ENCODE measurements around the gene ISCA2.
A peak's percentile ranks its signal among the peaks of the same experiment; 100 is the strongest.
"Not testable (repeated sequence)": the region's sequence is repeated elsewhere in the genome, so short reads cannot be mapped to it uniquely, and the experiment has no call there.

ISCA2 gene, protein sequence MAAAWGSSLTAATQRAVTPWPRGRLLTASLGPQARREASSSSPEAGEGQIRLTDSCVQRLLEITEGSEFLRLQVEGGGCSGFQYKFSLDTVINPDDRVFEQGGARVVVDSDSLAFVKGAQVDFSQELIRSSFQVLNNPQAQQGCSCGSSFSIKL

DNA sequence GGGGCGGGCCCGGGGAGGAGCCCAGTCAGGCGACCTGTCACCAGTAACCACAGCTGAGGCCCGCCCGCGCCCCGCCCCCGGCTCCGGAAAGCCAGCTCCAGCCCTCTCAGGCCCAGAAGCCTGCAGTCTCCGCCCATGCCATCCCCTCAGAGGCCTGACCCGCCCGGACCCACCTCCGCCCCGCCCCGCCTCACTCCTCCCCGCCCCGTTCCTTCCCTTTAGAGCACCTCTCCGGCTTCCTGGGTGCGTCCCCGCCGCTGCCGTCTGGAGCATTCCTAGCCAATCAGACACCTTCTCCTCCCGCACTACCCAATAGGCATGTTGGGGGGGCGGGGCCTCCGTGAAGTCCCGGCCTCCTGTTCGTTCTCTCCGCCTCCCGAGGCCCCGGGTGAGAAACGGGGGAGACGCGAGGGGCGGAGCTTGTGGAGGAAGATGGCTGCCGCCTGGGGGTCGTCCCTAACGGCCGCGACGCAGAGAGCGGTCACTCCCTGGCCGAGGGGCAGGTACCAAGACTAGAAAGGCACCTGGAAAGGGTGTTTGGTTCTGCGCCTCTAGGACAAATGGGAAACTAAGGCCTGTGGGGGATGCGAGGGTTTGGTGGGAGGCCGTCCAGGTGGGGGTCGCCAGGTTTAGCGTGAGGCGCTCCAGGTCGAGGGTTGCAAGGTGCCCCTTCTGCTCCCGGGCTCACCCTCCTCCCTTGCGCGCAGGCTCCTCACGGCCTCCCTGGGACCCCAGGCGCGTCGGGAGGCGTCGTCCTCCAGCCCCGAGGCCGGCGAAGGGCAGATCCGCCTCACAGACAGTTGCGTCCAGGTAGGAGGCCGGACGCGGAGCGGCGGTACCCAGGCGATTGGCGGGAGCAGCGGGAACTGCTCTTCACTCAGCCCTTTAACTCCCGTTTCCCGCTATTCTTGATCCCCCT, at the start of gene ISCA2:
Gene ISCA2 (plus strand): TSS at position 423 of the 919 bp plus-strand sequence. CDS start 10 bp downstream, at position 433.
- peaks cover 11% of the 10 kb centered on the region for H3K4me1 ChIP-seq (ENCODE audit: control insufficient read depth, insufficient read depth, low read length)
- peak within 1 kb of the TSS; percentile 69; the same call in 1 of the 2 replicates for H3K27ac ChIP-seq (ENCODE audit: low read depth, low read length)
- H3K27me3 ChIP-seq (ENCODE audit: control insufficient read depth, insufficient read depth, low read length) = no peaks in the 10 kb centered on the region
- H3K9ac ChIP-seq (ENCODE audit: low read length) = peak within 1 kb of the TSS; percentile 89
- peak within 1 kb of the TSS; percentile 95 for H3K4me3 ChIP-seq (ENCODE audit: low read depth, low read length)
- H3K36me3 ChIP-seq (ENCODE audit: control insufficient read depth, insufficient read depth, low read length) = peaks cover 16% of the 10 kb centered on the region
- no peaks in the 10 kb centered on the region for H3K9me3 ChIP-seq (ENCODE audit: control insufficient read depth, insufficient read depth, low read depth, low read length)

DNA sequence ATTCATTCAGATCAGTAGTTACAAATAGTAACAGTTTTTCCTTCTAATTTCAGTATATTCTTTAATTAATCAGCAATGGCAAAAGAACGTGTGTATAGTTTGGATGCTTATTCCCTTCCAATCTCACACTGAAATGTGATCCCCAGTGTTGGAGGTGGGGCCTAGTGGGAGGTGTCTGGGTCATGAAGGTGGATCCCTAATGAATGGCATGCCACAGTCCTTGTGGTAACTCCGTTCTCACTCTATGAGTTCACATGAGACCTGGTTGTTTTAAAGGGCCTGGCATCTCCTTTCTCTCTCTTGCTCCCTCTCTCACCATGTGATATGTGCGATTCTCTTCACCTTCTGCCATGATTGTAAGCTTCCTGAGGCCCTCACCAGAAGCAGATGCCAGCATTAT, 48.7 kb upstream of the ISCA2 start:
- H3K27me3 ChIP-seq (ENCODE audit: control insufficient read depth, insufficient read depth, low read length) = no peaks in the 10 kb centered on the region
- H3K9ac ChIP-seq (ENCODE audit: low read length) = no peak overlapping the region
- H3K36me3 ChIP-seq (ENCODE audit: control insufficient read depth, insufficient read depth, low read length) = no peaks in the 10 kb centered on the region
- H3K9me3 ChIP-seq (ENCODE audit: control insufficient read depth, insufficient read depth, low read depth, low read length) = no peaks in the 10 kb centered on the region
- H3K27ac ChIP-seq (ENCODE audit: low read depth, low read length) = no peak overlapping the region
- no peak overlapping the region for H3K4me3 ChIP-seq (ENCODE audit: low read depth, low read length)
- H3K4me1 ChIP-seq (ENCODE audit: control insufficient read depth, insufficient read depth, low read length) = 0 out of 2 replicates have a peak, but pooled peaks cover 4% of the 10 kb centered on the region

DNA sequence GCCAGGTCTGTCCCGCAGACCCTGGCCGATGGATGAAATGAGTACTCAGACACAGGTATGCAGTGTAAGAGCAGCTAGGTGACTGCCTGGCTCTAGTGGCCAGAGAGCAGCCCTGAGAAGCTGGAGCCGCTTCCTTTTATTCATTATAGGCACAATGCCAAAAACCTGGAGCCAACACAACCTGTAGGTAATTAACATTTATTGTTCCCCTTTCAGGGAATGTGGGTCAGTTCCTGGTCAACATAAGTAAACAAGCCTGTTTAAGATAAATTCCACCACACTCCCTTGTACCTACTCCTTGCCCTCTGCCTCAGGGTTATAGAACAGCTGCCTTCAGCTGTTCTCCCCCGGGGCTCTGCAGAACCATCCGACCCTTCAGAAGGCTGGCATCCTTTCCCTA, 39.2 kb upstream of the ISCA2 start:
- not testable (repeated sequence) for H3K4me1 ChIP-seq (ENCODE audit: control insufficient read depth, insufficient read depth, low read length); H3K27me3 ChIP-seq (ENCODE audit: control insufficient read depth, insufficient read depth, low read length); H3K27ac ChIP-seq (ENCODE audit: low read depth, low read length)

DNA sequence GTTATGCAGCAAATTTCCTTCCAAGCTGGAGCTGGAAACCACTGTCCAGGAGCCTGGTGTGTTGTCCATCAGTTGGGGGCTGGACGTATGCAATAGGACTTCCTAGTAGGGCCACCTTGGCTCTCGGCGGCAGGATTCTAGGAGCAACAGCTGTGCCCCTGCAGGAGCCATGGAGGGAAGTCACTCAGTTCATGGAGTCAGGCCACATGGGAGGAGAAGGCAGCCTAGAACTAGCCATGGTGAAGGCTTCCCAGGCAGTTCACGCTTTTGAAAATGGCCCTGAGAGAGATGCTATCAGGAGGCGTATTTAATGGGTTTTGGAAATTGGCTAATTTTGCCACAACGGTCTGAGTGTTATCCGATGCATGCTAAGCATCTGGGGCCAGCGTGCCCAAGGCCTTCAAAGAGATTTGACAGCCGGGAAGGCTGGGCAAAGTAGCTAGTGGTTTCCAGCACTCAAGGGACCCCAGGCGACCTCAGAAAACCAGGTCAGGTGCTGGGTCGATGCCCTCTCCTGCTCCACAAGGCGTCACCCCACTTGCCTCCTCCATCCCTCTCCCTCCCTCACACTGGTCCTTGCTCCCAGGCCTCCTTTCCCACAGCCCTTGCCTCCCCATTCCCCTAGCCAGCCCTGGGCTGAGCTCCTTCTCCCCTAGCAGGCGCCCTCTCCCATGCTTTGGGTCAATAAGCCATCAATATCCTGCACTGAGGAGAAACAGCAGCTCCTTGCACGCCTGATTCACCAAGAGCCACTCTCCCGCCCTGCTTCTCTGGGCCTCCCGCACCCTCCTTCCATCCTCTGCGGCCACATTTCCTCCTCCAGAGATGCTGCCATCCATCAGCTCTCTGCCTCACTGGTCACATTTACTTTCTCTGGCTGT, 36.6 kb upstream of the ISCA2 start:
- peaks cover 16% of the 10 kb centered on the region for H3K9me3 ChIP-seq (ENCODE audit: control insufficient read depth, insufficient read depth, low read depth, low read length)
- H3K9ac ChIP-seq (ENCODE audit: low read length) = no peak overlapping the region
- H3K4me1 ChIP-seq (ENCODE audit: control insufficient read depth, insufficient read depth, low read length) = no peaks in the 10 kb centered on the region
- no peaks in the 10 kb centered on the region for H3K36me3 ChIP-seq (ENCODE audit: control insufficient read depth, insufficient read depth, low read length)
- no peaks in the 10 kb centered on the region for H3K27me3 ChIP-seq (ENCODE audit: control insufficient read depth, insufficient read depth, low read length)
- no peak overlapping the region for H3K27ac ChIP-seq (ENCODE audit: low read depth, low read length)
- no peak overlapping the region for H3K4me3 ChIP-seq (ENCODE audit: low read depth, low read length)

More for the DNA sequence above, 39.2 kb upstream of the ISCA2 start:
- not testable (repeated sequence) for H3K4me3 ChIP-seq (ENCODE audit: low read depth, low read length); H3K9ac ChIP-seq (ENCODE audit: low read length); H3K36me3 ChIP-seq (ENCODE audit: control insufficient read depth, insufficient read depth, low read length)
- peaks cover 16% of the 10 kb centered on the region for H3K9me3 ChIP-seq (ENCODE audit: control insufficient read depth, insufficient read depth, low read depth, low read length)

DNA sequence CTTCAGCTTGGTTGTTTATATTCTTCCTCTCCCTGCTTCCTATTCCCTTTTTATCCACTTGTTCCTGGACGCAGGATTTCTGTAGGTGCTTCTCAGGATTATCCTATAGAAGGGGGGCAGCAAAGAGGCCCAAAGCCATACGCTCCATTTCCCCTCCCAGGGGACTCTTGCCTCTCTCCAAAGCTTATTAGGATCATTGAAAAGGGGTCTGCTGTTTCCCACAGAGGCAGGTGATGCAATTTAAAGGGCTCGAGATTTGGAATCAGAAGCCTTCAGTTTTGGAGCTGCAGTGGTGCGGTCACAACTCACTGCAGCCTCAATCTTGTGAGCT, 36.0 kb upstream of the ISCA2 start:
- H3K4me3 ChIP-seq (ENCODE audit: low read depth, low read length) = no peak overlapping the region
- peaks cover 16% of the 10 kb centered on the region for H3K9me3 ChIP-seq (ENCODE audit: control insufficient read depth, insufficient read depth, low read depth, low read length)
- H3K36me3 ChIP-seq (ENCODE audit: control insufficient read depth, insufficient read depth, low read length) = no peaks in the 10 kb centered on the region
- no peak overlapping the region for H3K27ac ChIP-seq (ENCODE audit: low read depth, low read length)
- no peak overlapping the region for H3K9ac ChIP-seq (ENCODE audit: low read length)
- no peaks in the 10 kb centered on the region for H3K27me3 ChIP-seq (ENCODE audit: control insufficient read depth, insufficient read depth, low read length)
- no peaks in the 10 kb centered on the region for H3K4me1 ChIP-seq (ENCODE audit: control insufficient read depth, insufficient read depth, low read length)

DNA sequence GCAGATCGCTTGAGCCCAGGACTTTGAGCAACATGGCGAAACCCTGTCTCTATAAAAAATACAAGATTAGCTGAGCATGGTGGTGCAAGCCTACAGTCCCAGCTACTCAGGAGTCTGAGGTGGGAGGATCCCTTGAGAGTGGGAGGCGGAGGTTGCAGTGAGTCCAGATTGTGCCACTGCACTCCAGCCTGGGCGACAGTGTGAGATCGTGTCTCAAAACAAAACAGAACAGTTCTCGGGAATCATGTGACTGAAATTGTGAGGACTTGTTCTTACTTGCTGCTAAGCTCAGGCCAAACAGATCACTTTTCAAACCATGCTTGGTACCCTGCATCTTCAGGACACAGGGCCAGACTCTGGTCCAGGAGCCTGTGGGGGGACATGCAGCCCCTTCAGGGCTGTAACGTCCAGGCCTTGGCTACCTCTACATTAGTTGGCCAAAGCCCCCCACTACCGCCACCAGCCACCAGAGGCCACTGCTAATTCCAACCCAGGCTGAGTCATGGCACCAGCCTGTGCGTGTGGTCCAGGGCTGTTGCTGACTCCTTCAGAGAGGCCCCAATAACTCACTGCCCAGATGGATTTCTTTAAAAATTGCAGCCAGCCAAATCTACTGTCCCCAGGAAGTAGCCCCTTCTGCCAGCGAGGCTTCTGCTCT, 34.1 kb upstream of the ISCA2 start:
- Histone ChIP-seq H3K4me1 (ENCODE audit: control insufficient read depth, insufficient read depth, low read length) (no peaks in the 10 kb centered on the region), H3K36me3 (ENCODE audit: control insufficient read depth, insufficient read depth, low read length) (no peaks in the 10 kb centered on the region), H3K27ac (ENCODE audit: low read depth, low read length) (no peak overlapping the region), H3K9me3 (ENCODE audit: control insufficient read depth, insufficient read depth, low read depth, low read length) (peaks cover 8% of the 10 kb centered on the region), H3K9ac (ENCODE audit: low read length) (no peak overlapping the region), H3K27me3 (ENCODE audit: control insufficient read depth, insufficient read depth, low read length) (no peaks in the 10 kb centered on the region), H3K4me3 (ENCODE audit: low read depth, low read length) (no peak overlapping the region)

DNA sequence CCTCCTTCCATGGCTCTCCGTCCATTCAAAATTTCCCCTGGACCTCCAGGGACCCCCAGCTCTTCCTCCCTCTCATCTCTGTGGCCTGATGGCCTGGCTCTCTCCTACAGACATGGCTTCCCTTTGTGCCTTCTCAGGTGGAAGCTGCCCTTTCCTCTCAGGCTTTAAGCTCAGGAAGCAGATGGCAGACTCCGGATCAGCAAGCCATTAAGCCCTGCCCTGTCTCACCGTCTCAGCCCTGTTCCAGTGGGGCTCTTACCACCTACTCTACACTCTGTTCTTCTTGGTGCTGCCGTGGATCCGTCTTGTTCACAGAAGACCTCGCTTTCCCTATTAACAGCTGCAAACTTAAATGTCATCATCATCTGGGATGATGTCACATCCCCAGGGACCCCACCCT, 33.6 kb upstream of the ISCA2 start:
- Histone ChIP-seq H3K27ac (ENCODE audit: low read depth, low read length) (no peak overlapping the region), H3K36me3 (ENCODE audit: control insufficient read depth, insufficient read depth, low read length) (no peaks in the 10 kb centered on the region), H3K4me1 (ENCODE audit: control insufficient read depth, insufficient read depth, low read length) (no peaks in the 10 kb centered on the region), H3K9ac (ENCODE audit: low read length) (no peak overlapping the region), H3K27me3 (ENCODE audit: control insufficient read depth, insufficient read depth, low read length) (no peaks in the 10 kb centered on the region), H3K4me3 (ENCODE audit: low read depth, low read length) (no peak overlapping the region), H3K9me3 (ENCODE audit: control insufficient read depth, insufficient read depth, low read depth, low read length) (0 out of 2 replicates have a peak, but pooled peaks cover 2% of the 10 kb centered on the region)

DNA sequence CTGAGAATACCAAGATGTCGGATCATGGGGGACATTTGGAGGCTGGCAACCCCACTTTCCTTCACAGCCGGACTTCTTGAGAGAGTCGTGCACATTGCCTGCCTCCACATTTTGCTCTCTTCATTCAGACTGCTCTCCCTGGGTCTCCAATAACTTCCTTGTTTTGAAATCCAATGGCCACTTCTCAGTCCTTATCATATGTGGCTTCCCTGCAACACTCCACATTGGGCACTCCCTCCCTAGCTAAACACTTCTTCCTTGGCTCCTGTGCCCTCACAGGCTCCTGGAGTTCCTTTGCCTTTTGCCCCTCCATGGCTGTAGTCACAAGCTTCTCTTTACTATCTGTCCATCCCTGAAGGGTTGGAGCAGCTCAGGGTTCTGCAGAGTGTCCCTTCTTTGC, 30.6 kb upstream of the ISCA2 start:
- no peaks in the 10 kb centered on the region for H3K4me1 ChIP-seq (ENCODE audit: control insufficient read depth, insufficient read depth, low read length)
- no peaks in the 10 kb centered on the region for H3K36me3 ChIP-seq (ENCODE audit: control insufficient read depth, insufficient read depth, low read length)
- H3K4me3 ChIP-seq (ENCODE audit: low read depth, low read length) = no peak overlapping the region
- no peaks in the 10 kb centered on the region for H3K27me3 ChIP-seq (ENCODE audit: control insufficient read depth, insufficient read depth, low read length)
- H3K9ac ChIP-seq (ENCODE audit: low read length) = no peak overlapping the region
- H3K27ac ChIP-seq (ENCODE audit: low read depth, low read length) = no peak overlapping the region
- no peaks in the 10 kb centered on the region for H3K9me3 ChIP-seq (ENCODE audit: control insufficient read depth, insufficient read depth, low read depth, low read length)

DNA sequence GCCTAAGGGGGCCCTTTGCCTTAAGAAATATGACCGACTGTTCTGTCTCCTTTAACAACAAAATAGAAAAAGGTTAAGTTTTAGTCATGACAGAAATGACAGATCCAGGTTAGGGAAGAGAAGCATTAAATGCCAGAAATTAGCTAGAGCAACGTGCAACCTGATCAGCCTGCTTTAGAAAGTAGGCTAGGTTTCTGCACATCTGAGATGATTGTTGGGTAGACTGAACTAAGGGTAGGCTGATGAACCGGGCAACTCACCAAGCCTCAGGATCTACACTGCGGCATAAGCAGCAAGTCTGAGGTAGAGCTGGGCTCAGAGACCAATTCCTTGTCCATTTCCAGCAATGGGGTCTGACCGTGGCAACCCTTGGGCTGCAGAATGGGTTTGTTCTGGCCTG, 29.9 kb upstream of the ISCA2 start:
- Histone ChIP-seq H3K27ac (ENCODE audit: low read depth, low read length) (no peak overlapping the region), H3K27me3 (ENCODE audit: control insufficient read depth, insufficient read depth, low read length) (no peaks in the 10 kb centered on the region), H3K4me1 (ENCODE audit: control insufficient read depth, insufficient read depth, low read length) (no peaks in the 10 kb centered on the region), H3K36me3 (ENCODE audit: control insufficient read depth, insufficient read depth, low read length) (no peaks in the 10 kb centered on the region), H3K4me3 (ENCODE audit: low read depth, low read length) (no peak overlapping the region), H3K9ac (ENCODE audit: low read length) (no peak overlapping the region), H3K9me3 (ENCODE audit: control insufficient read depth, insufficient read depth, low read depth, low read length) (no peaks in the 10 kb centered on the region)

DNA sequence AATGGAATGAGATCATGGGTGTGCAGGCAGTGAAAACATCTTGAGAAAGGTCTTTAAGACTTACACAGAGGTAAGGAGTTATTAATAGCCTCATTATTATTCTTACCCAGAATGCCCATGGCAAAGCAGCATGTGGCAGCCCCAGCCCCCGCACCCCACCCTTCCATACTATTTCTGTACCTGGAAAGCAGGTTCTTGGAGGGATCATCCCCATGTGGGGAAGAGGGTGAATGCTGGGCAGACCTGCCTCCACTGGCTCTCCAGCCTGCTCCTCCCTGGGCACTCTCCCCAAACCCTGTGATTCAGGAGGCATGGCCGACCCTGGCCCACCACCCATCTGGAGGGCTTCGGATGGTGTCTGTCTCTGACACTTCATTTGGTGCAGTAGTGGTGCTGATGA, 28.8 kb upstream of the ISCA2 start:
- H3K27me3 ChIP-seq (ENCODE audit: control insufficient read depth, insufficient read depth, low read length) = no peaks in the 10 kb centered on the region
- H3K27ac ChIP-seq (ENCODE audit: low read depth, low read length) = no peak overlapping the region
- no peak overlapping the region for H3K9ac ChIP-seq (ENCODE audit: low read length)
- H3K36me3 ChIP-seq (ENCODE audit: control insufficient read depth, insufficient read depth, low read length) = no peaks in the 10 kb centered on the region
- no peaks in the 10 kb centered on the region for H3K9me3 ChIP-seq (ENCODE audit: control insufficient read depth, insufficient read depth, low read depth, low read length)
- H3K4me1 ChIP-seq (ENCODE audit: control insufficient read depth, insufficient read depth, low read length) = no peaks in the 10 kb centered on the region
- no peak overlapping the region for H3K4me3 ChIP-seq (ENCODE audit: low read depth, low read length)
